GM12878 (cell line): ENCODE measurements around the gene ALKBH8. TPM values are rescaled to one million over a fixed set of nuclear protein-coding genes. Genes with fewer than 3 reads are reported as not detected.

Experiments
- ATAC-seq: fragments of 200-7000 bp; cut with Tn5 transposase; 3 replicates; pipeline ENCODE4 v1.9.1; 2020; ENCODE audit warnings: mild to moderate bottlenecking, moderate library complexity
- BruUV-seq: library from RNA; stranded (reverse); fragments of 400-500 nt; replicated peaks from 2 replicates; lab custom pipeline; 2021; lab: Mats Ljungman, UMichigan
- CTCF ChIA-PET: fragments of 300-600 bp; sonication (Branson Sonifier 250); formaldehyde crosslinking; extraction: SDS; loops from one replicate; lab custom pipeline; 2021; ENCODE audit warnings: inconsistent platforms; lab: Yijun Ruan, JAX
- POLR2A ChIA-PET: fragments of 350-600 bp; formaldehyde crosslinking; extraction: SDS; loops from one replicate; lab custom pipeline; 2021; ENCODE audit warnings: inconsistent platforms; lab: Charles Lee
- RAD21 ChIA-PET: fragments of 300-600 bp; sonication (Branson Sonifier 250); formaldehyde crosslinking; loops from one replicate; lab custom pipeline; 2023; ENCODE audit warnings: antibody characterized with exemption; ENCODE audit not compliant: unreplicated experiment; lab: Charles Lee
- SMC1A ChIA-PET: fragments of 300-600 bp; sonication (Branson Sonifier 250); formaldehyde crosslinking; loops from one replicate; lab custom pipeline; 2023; ENCODE audit not compliant: unreplicated experiment, uncharacterized antibody; lab: Charles Lee
- DNase-seq: peaks from one replicate; pipeline ENCODE4 v3.0.0-alpha.2; 2011; ENCODE audit warnings: low read depth, low spot score
- FAIRE-seq: peaks from 3 replicates; lab custom pipeline; 2011; peaks lifted over from hg19 to GRCh38; lab: Jason Lieb, UNC
- H2AFZ ChIP-seq: 2 replicates; pipeline ENCODE4 v1.6.0; 2011; ENCODE audit warnings: low read depth, low read length, control low read depth; ENCODE audit not compliant: control insufficient read depth
- H3K27ac ChIP-seq: 2 replicates; pipeline ENCODE4 v1.5.1; 2011; ENCODE audit warnings: control low read depth; ENCODE audit not compliant: control insufficient read depth, insufficient read depth
- H3K27me3 ChIP-seq, 2 experiments: replicated peaks in 1 of 2; 2 replicates each; pipeline versions ENCODE4 v1.6.0 to v1.6.1; 2011; ENCODE audit warnings: low read length in 1 of 2; ENCODE audit not compliant: control insufficient read depth in 2 of 2, insufficient read depth in 2 of 2
- H3K36me3 ChIP-seq, 2 experiments: 2 replicates each; pipeline ENCODE4 v1.5.1; 2011; ENCODE audit warnings: low read length in 1 of 2; ENCODE audit not compliant: control insufficient read depth in 2 of 2, insufficient read depth in 2 of 2
- H3K4me1 ChIP-seq: 2 replicates; pipeline ENCODE4 v1.6.1; 2011; ENCODE audit warnings: mild to moderate bottlenecking, low read length, moderate library complexity, mixed read lengths; ENCODE audit not compliant: control insufficient read depth, insufficient read depth
- H3K4me2 ChIP-seq: 2 replicates; pipeline ENCODE4 v1.6.0; 2011; ENCODE audit warnings: control low read depth; ENCODE audit not compliant: control insufficient read depth, insufficient read depth
- H3K4me3 ChIP-seq: fragments of 200-600 bp; sonication (generic); 2 replicates; pipeline ENCODE4 v1.5.1; 2016
- H3K79me2 ChIP-seq: 2 replicates; pipeline ENCODE4 v1.6.0; 2011; ENCODE audit warnings: low read length; ENCODE audit not compliant: control insufficient read depth, insufficient read depth
- H3K9ac ChIP-seq: 2 replicates; pipeline ENCODE4 v1.8.0; 2011; ENCODE audit warnings: low read length, control low read depth, mixed read lengths; ENCODE audit not compliant: control insufficient read depth, insufficient read depth
- H3K9me3 ChIP-seq: replicated peaks from 3 replicates; pipeline ENCODE4 v1.5.1; 2011; ENCODE audit warnings: mild to moderate bottlenecking, low read length; ENCODE audit not compliant: control insufficient read depth, insufficient read depth
- H4K20me1 ChIP-seq: 2 replicates; pipeline ENCODE4 v1.6.0; 2011; ENCODE audit not compliant: control insufficient read depth, insufficient read depth
- CTCF ChIP-seq, 3 experiments: IDR thresholded peaks in 2 of 3; conservative IDR thresholded peaks in 1 of 3; 2 replicates each; pipeline ENCODE4 v1.5.1; 2011; ENCODE audit warnings: low read depth in 3 of 3, low read length in 3 of 3, mild to moderate bottlenecking in 3 of 3, control low read depth in 2 of 3, moderate library complexity in 2 of 3, inconsistent platforms in 1 of 3, mixed read lengths in 1 of 3; ENCODE audit not compliant: control insufficient read depth in 2 of 3, insufficient read depth in 1 of 3; ENCODE audit errors: extremely low read depth in 1 of 3
- E2F8 ChIP-seq: fragments of 450-650 bp; IDR thresholded peaks from 2 replicates; pipeline ENCODE4 v1.6.1; 2018; ENCODE audit warnings: mild to moderate bottlenecking, low read depth, moderate library complexity; ENCODE audit not compliant: partially characterized antibody
- GABPA ChIP-seq: IDR thresholded peaks from 2 replicates; pipeline ENCODE4 v1.6.1; 2014; ENCODE audit warnings: antibody characterized with exemption, low read depth, mild to moderate bottlenecking, inconsistent platforms
- KLF5 ChIP-seq: fragments of 450-650 bp; IDR thresholded peaks from 2 replicates; pipeline ENCODE4 v1.6.1; 2014; ENCODE audit warnings: mild to moderate bottlenecking; ENCODE audit not compliant: partially characterized antibody
- NFYA ChIP-seq: IDR thresholded peaks from 2 replicates; pipeline ENCODE4 v1.6.1; 2011; ENCODE audit warnings: low read depth, mild to moderate bottlenecking, low read length, improper control_type of control experiment, borderline replicate concordance
- NR2F1 ChIP-seq: fragments of 450-650 bp; conservative IDR thresholded peaks from 2 replicates; pipeline ENCODE4 v1.6.1; 2017; ENCODE audit warnings: mild to moderate bottlenecking
- NRF1 ChIP-seq: conservative IDR thresholded peaks from 2 replicates; pipeline ENCODE4 v1.6.1; 2011; ENCODE audit warnings: mild to moderate bottlenecking, low read depth, low read length, improper control_type of control experiment
- SIN3A ChIP-seq: IDR thresholded peaks from 2 replicates; pipeline ENCODE4 v1.6.1; 2012; ENCODE audit warnings: low read depth, low read length, improper control_type of control experiment
- TARDBP ChIP-seq: IDR thresholded peaks from 2 replicates; pipeline ENCODE4 v1.6.1; 2016; ENCODE audit warnings: borderline replicate concordance
- WGBS: methylation state at CpG from one replicate; pipeline ENCODE4 v1.1.6; 2016; ENCODE audit warnings: low lambda C conversion rate; ENCODE audit not compliant: insufficient replicate concordance, insufficient coverage; ENCODE audit errors: missing lambda C conversion rate; 5-methylcytosine and 5-hydroxymethylcytosine counted together
- in situ Hi-C: fragments of 300-500 bp; cut with MboI; formaldehyde crosslinking; loops from 9 replicates; pipeline ENCODE4 v1.14.3; 2018; ENCODE audit warnings: mixed read lengths
- intact Hi-C: fragments of 100-400 bp; cut with micrococcal nuclease; formaldehyde crosslinking; loops from one replicate; pipeline ENCODE4 v1.14.2; 2022; ENCODE audit not compliant: unreplicated experiment
- polyA plus RNA-seq, 11 experiments: library from polyadenylated mRNA; depleted of rRNA in 4 of 11; unstranded in 6 of 11; stranded (reverse) in 5 of 11; fragments of >200 nt; fragmentation: Nextera tagmentation in 4 of 11; fragmentation: Illumina TruSeq in 1 of 11; extraction: Ambion mirVana in 4 of 11; extraction: Trizol in 1 of 11; gene quantifications; 1 replicate in 1 of 11; 2 replicates in 10 of 11; pipeline versions ENCODE4 v1.2.1 to v1.2.3, GENCODE V29; 2011 to 2016; ENCODE audit warnings: inconsistent platforms in 2 of 11, missing spikeins in 2 of 11, low read depth in 1 of 11
- total RNA-seq, 4 experiments: library from RNA; depleted of rRNA in 3 of 4; stranded (reverse); fragments of >200 nt in 3 of 4; fragmentation: Illumina TruSeq in 1 of 4; extraction: Trizol in 1 of 4; gene quantifications; 2 replicates each; pipeline versions ENCODE4 v1.2.1 to v1.2.3, GENCODE V29; 2013 to 2021
- TF ChIP-seq, protein P1 (sequence below): fragments of 450-650 bp; IDR thresholded peaks from 2 replicates; pipeline ENCODE4 v1.6.1; 2016; ENCODE audit warnings: mild to moderate bottlenecking, moderate library complexity, borderline replicate concordance
- TF ChIP-seq, protein P2 (sequence below): fragments of 450-650 bp; IDR thresholded peaks from 2 replicates; pipeline ENCODE4 v1.6.1; 2017; ENCODE audit warnings: low read depth, mild to moderate bottlenecking, moderate library complexity

The ALKBH8 gene
- total and polyA plus RNA-seq, 10 of the 15 experiments (the other 5 are each of a cell fraction or from before 2014, with no cell fraction given) = 4.6 to 13.1 (median 9.5) TPM

GRCh38 chr11:107501713-107502112, 63.8 kb downstream of the ALKBH8 start:
- Histone ChIP-seq H2AFZ (no peak overlapping the region), H4K20me1 (no peaks in the 10 kb centered on the region), H3K36me3 (peaks cover 1 to 4% of the 10 kb centered on the region in 2 experiments; a peak in 2 of 4 replicates), H3K4me3 (no peak overlapping the region), H3K9me3 (peaks cover 4% of the 10 kb centered on the region; the same call in 1 of the 3 replicates), H3K4me1 (no peaks in the 10 kb centered on the region), H3K79me2 (no peaks in the 10 kb centered on the region), H3K27ac (no peak overlapping the region), H3K4me2 (no peak overlapping the region), H3K27me3 (no peaks in the 10 kb centered on the region), H3K9ac (no peak overlapping the region)
- in situ Hi-C loops = no loop called here
- SMC1A ChIA-PET = interaction anchor here (1.6 kb wide), 1 partner anchor 9 kb away, joined by 4 read pairs; no protein-coding TSS in a partner anchor
- ATAC-seq (no peak), DNase-seq (no peak), FAIRE-seq (no peak)
- CTCF ChIA-PET = interaction anchor here (0.7 to 1.6 kb wide), 2 partner anchors 9 to 188 kb away, joined by 3 to 4 read pairs; no protein-coding TSS in a partner anchor
- RAD21 ChIA-PET = no interaction called here
- 88% methylated on average over 1 of the region's 1 CpG for WGBS
- intact Hi-C loops = no loop called here
- POLR2A ChIA-PET = no interaction called here
- no TSS peak for BruUV-seq
- no peak for TF ChIP-seq TARDBP
- no peak for TF ChIP-seq KLF5
- TF ChIP-seq CTCF (IDR thresholded peaks at IDR 0.05 in 2 of 3, conservative IDR thresholded peaks at IDR 0.05 in 1 of 3; ENCODE audit: control insufficient read depth in 2 of 3, extremely low read depth in 1 of 3, insufficient read depth in 1 of 3, low read depth in 3 of 3, low read length in 3 of 3) = no peak
- no peak for TF ChIP-seq NFYA
- TF ChIP-seq, protein P1, sequence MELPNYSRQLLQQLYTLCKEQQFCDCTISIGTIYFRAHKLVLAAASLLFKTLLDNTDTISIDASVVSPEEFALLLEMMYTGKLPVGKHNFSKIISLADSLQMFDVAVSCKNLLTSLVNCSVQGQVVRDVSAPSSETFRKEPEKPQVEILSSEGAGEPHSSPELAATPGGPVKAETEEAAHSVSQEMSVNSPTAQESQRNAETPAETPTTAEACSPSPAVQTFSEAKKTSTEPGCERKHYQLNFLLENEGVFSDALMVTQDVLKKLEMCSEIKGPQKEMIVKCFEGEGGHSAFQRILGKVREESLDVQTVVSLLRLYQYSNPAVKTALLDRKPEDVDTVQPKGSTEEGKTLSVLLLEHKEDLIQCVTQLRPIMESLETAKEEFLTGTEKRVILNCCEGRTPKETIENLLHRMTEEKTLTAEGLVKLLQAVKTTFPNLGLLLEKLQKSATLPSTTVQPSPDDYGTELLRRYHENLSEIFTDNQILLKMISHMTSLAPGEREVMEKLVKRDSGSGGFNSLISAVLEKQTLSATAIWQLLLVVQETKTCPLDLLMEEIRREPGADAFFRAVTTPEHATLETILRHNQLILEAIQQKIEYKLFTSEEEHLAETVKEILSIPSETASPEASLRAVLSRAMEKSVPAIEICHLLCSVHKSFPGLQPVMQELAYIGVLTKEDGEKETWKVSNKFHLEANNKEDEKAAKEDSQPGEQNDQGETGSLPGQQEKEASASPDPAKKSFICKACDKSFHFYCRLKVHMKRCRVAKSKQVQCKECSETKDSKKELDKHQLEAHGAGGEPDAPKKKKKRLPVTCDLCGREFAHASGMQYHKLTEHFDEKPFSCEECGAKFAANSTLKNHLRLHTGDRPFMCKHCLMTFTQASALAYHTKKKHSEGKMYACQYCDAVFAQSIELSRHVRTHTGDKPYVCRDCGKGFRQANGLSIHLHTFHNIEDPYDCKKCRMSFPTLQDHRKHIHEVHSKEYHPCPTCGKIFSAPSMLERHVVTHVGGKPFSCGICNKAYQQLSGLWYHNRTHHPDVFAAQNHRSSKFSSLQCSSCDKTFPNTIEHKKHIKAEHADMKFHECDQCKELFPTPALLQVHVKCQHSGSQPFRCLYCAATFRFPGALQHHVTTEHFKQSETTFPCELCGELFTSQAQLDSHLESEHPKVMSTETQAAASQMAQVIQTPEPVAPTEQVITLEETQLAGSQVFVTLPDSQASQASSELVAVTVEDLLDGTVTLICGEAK = no peak
- TF ChIP-seq, protein P2, sequence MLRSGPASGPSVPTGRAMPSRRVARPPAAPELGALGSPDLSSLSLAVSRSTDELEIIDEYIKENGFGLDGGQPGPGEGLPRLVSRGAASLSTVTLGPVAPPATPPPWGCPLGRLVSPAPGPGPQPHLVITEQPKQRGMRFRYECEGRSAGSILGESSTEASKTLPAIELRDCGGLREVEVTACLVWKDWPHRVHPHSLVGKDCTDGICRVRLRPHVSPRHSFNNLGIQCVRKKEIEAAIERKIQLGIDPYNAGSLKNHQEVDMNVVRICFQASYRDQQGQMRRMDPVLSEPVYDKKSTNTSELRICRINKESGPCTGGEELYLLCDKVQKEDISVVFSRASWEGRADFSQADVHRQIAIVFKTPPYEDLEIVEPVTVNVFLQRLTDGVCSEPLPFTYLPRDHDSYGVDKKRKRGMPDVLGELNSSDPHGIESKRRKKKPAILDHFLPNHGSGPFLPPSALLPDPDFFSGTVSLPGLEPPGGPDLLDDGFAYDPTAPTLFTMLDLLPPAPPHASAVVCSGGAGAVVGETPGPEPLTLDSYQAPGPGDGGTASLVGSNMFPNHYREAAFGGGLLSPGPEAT = no peak
- no peak for TF ChIP-seq E2F8
- TF ChIP-seq SIN3A = no peak
- TF ChIP-seq GABPA = no peak
- no peak for TF ChIP-seq NRF1
- TF ChIP-seq NR2F1 = no peak
